Cardiac septum (tissue), 1 donor: ENCODE data around the gene SRSF7. TPM values are rescaled to one million over a fixed set of nuclear protein-coding genes. Genes with fewer than 3 reads are reported as not detected.
"Not testable (repeated sequence)": the region's sequence is repeated elsewhere in the genome, so short reads cannot be mapped to it uniquely, and the experiment has no call there.

Source experiments
- DNase-seq: peaks from one replicate; pipeline ENCODE4 v3.0.0-alpha.2; 2020; ENCODE audit warnings: low spot score
- intact Hi-C: fragments of 100-400 bp; cut with DNase I; formaldehyde crosslinking; loops from one replicate; pipeline ENCODE4 v1.14.0; 2022
- total RNA-seq: library from RNA; stranded (reverse); fragmentation: NEBNext Ultra II Directional; extraction: Animal tissue kit (Norgen Biotek cat#: 25700); gene quantifications from one replicate; pipeline ENCODE4 v1.2.1, GENCODE V29; 2021
- donor health status: DM: no; HTN: no; CAD: no.

Gene SRSF7
- total RNA-seq, 1 donor from 2014 or later: 55.0 TPM

DNA sequence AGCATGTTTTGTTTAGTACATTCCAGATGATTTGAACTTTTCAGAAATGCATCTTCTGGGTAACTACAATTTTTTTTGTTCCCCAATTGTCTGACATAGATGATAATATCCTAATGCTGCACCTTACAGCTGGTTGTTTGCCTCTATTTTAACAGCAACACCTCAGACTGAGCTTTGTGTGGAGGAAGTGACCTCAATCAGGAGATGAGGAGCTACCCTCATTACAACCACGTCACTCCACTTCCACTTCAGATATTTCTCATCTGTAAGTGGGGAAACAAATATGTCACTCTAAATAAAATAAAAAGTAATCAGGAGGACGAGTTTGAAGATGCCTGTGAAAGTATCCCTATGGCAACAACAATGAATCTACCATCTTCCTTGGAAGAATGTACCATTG is 12.1 kb upstream of the SRSF7 start:
- intact Hi-C loops: no loop called here
- DNase-seq: no peak

DNA sequence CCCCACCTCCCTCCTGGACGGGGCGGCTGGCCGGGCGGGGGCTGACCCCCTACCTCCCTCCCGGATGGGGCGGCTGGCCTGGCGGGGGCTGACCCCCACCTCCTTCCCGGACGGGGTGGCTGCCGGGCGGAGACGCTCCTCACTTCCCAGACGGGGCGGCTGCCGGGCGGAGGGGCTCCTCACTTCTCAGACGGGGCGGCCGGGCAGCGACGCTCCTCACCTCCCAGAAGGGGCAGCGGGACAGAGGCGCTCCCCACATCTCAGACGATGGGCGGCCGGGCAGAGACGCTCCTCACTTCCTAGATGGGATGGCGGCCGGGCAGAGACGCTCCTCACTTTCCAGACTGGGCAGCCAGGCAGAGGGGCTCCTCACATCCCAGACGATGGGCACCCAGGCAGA is 4.7 kb upstream of the SRSF7 start:
- intact Hi-C loops, DNase-seq: not testable (repeated sequence)

DNA sequence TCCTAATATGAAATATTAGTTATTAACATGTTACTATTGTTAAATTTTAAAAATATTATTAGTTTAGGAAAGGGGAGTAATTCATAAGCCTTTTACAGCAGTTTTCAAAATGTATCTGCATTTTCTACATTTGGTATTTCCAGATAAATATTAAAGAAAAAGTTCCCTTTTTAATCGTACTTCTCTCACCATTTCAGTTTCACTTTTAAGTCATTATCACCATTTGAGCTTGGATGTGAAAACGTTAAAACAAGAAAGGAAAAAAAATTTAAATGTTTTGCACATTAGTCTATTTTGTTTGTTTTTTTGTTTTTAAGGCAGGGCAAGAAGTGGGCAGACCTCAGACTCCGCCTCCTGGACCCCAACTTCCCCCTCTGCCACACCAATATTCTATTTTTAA is 3.3 kb upstream of the SRSF7 start:
- intact Hi-C loops: no loop called here
- DNase-seq: no peak

DNA sequence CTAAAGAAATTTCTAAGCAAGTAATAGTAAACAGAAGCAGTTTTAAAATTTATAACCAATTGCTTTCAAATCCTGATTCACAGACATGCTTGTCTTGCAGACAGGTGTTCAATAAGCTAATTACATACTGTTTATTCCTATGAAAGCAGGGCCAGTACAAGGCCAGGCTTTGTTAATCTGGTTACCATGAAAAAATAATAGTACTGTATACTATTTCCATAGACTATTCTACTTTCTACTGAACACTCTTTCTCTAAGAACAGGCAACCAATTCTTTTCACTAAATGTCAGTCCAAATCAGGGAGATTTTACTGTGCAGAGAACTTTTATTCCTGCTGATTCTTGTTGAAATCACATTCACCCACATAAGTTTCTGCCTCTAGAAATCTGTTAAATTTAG is 2.9 kb upstream of the SRSF7 start:
- intact Hi-C loops: no loop called here
- no peak for DNase-seq

DNA sequence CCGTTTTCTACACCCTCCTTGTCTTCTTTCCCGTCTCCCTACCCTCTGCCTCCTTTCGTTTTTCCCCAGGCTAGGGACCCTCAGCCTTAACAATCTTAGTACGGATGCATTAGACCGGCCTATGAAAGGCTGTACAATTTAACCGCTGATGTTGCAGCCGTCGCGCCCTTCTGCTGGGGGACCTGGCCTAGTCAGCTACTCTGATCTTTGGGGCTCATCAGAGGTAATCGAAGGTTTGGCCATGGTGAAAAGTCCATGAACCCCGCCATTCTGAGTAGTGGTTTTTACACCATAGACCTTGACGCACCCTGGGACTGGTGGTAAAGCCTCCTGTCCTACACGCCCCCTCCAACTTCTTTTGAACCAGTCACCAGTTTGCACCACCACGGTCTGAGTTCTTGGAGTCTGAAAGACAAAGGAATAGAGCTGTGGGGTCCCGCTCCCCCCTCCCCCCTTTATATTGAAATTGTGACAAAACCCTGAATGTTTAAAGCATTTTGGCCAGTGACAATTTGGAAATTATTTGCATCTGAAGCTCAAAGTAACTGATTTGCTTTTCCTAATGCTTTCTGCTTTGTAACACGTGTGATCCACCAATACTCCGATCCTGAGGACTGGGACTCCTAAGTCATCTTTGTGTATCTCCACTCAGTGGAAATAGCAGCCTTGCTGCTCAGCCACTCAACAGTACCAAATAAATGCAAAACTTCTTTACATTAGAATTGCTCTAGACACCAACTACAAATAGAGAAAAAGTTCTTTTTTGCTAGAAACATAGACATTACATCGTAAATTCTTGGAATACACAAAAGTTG is 642 bp upstream of the SRSF7 start:
- intact Hi-C loops: loop anchor here (1.0 to 2.0 kb wide), 2 partner anchors 26 to 149 kb away; partner anchors contain the start of genes GEMIN6 and HNRNPLL
- no peak for DNase-seq

- no peak for DNase-seq
- intact Hi-C loops: loop anchor here (2.0 kb wide), 1 partner anchor 147 kb away; the partner anchor contains the start of gene HNRNPLL
These were observed 910 bp downstream of the SRSF7 start for GRCh38 chr2:38750011-38750890.

DNA sequence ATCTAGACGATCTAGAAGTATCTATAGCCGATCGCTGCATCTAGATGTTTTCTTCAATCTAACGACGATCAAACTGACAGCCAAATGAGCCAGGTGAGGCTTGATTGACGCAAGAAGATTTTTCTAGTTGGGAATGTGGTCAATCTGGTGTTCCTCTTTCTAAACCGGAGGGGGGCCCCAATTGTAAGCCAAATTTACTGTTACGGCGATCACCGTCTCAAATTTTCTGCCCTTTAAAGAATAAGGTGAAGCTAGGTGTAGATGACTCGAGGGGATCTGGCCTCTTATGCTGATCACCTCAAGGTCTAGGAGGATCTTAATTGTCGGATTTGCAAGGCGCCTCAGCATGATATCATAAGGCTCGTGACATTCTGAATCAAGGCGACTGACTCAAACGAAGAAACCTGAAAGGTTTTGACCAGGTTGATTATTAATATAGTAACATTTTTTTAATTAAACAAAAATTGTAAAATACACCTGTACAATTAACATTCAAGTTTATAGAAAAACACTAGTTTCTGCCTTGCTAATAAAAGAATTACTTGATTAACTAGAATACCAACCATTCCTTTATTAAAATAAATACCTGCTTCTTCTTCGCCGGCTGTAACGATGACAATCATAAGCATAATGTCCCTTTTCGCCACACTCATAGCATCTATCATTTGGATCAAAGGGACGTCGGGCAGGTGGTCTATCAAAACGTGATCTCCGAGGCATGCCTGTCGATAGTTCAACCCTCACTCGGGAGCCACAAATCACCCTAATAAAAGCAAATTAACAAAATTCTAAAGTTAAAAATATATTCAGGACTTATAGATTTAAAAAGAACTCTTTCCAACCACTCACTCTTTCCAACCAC is 2.0 kb downstream of the SRSF7 start:
- no peak for DNase-seq
- intact Hi-C loops: no loop called here

DNA sequence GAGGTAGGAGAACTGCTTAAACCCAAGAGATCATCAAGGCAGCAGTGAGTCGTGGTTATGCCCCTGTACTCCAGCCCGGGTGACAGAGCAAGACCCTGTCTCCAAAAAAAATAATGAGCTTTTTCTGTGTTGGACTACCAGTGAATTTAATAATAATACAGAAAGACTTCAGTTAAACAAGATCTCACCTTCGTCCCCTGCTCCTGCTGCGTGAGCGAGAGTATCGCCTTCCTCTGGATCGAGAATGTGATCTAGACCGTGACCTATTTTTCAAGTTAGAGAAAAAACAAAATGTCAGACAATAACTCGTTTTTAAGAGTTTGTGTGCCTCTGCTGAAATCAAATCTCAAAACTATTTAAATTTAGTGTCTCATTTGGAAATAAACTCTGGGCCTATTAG is 2.8 kb downstream of the SRSF7 start:
- intact Hi-C loops: no loop called here
- no peak for DNase-seq

DNA sequence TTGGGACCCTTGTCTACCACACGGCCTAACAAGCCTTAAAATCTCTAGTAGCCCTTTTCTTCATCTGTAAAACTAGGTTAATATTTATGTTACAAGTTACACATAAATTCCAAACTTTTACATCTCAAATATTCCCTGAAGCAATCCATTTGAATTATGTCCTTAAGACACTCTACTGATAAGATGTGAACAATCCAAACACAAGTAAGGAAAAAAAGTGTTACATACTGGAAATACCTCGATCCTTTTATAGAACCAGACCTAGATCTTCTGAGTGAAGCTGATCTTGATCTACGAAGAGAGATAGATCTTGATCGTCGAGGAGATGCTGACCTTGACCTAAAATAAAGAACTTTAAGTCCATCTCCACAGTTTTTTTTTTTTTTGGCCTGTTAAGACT is 3.3 kb downstream of the SRSF7 start:
- intact Hi-C loops: no loop called here
- no peak for DNase-seq

- intact Hi-C loops: no loop called here
- DNase-seq: no peak
These were observed 4.1 kb downstream of the SRSF7 start for GRCh38 chr2:38747007-38747424.

- intact Hi-C loops: loop anchor here (2.0 kb wide), 1 partner anchor 16 kb away; no protein-coding TSS in a partner anchor
- no peak for DNase-seq
These were observed 5.9 kb downstream of the SRSF7 start for GRCh38 chr2:38745267-38745666.

GRCh38 chr2:38744399-38744780 is 6.8 kb downstream of the SRSF7 start:
- intact Hi-C loops: loop anchor here (2.0 to 5.0 kb wide), 4 partner anchors 16 to 427 kb away; no protein-coding TSS in a partner anchor
- DNase-seq: no peak

GRCh38 chr2:38743672-38744398 is 7.3 kb downstream of the SRSF7 start:
- no peak for DNase-seq
- intact Hi-C loops: loop anchor here (2.0 to 5.0 kb wide), 4 partner anchors 15 to 427 kb away; no protein-coding TSS in a partner anchor

DNA sequence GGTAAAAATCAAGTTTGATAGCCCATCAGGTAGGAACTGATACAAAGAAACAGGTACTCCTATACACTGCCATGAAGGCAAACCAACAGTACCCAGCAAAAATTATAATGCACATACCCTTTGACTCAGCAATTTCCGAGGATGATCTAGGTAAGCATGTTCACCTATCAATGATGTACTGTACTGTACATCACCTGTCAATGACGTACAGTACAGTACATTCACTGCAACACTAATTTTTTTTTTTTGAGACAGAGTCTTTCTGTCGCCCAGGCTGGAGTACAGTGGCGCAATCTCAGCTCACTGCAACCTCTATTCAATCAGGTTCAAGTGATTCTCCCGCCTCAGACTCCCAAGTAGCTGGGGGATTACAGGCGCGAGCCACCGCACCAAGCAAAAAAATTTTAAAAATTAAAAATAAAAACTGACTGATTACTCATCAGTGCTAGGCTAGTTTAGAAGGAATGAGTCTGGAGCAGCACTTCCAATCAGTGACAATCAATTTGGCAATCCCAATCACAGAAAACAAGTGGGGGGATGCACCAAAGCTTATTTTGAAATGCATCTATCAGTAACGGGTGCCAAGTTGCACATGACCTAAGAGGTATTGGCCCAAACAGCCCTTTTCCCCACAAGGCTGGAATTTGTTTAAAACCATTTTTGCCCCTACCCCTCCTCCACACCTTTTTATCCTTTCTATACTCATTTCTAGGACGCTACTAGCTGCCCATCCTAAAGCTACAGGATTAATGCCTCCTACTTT is 8.2 kb downstream of the SRSF7 start:
- intact Hi-C loops: loop anchor here (5.0 kb wide), 3 partner anchors 161 to 426 kb away; no protein-coding TSS in a partner anchor
- DNase-seq: no peak

DNA sequence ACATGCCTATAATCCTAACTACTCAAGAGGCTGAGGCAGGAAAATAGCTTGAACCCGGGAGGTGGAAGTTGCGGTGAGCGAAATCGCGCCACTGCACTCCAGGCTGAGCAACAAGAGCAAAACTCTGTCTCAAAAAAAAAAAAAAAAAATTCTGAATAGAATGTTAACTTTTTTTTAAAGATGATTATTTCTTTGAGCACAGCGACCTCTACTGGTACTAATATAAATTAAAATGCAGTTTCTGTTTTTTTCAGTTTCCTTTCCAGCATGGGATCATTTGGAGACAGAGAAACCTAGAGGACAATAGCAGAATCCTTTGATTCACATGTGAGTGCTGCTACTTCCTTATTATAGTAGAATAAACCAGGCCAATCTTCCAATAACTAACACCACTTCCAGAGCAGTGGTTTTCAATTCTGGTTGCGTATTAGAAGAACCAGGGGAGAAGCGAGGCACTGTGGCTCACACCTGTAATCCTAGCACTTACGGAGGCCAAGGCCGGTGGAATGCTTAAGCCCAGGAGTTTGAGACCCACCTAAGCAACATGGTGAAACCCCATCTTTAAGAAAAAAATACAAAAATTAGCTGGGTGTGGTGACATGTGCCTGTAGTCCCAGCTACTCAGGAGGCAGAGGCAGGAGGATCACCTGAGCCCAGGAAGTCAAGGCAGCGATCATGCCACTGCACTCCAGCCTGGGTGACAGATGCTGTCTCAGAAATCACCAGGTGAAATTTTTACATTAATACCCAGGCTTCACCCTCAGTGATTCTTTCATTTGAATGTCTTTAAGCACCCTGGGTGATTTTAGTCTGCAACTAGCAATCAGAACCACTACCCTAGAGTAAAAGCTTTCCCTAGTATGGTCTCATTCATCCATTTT is 10.1 kb downstream of the SRSF7 start:
- no peak for DNase-seq
- intact Hi-C loops: loop anchor here (5.0 kb wide), 3 partner anchors 159 to 424 kb away; no protein-coding TSS in a partner anchor

- intact Hi-C loops: no loop called here
These were observed 11.6 kb downstream of the SRSF7 start for GRCh38 chr2:38739524-38739923.

GRCh38 chr2:38737925-38738324 is 13.2 kb downstream of the SRSF7 start:
- intact Hi-C loops: no loop called here
- DNase-seq: no peak

More at GRCh38 chr2:38739524-38739923, 11.6 kb downstream of the SRSF7 start:
- DNase-seq: no peak
